ENCODE measurements around the gene FHAD1. TPM values are rescaled to one million over a fixed set of nuclear protein-coding genes. Genes with fewer than 3 reads are reported as not detected.

Gene FHAD1
- total RNA-seq, 4 donors from 2014 or later: 0.95 to 1.7 TPM; not detected in 2

DNA sequence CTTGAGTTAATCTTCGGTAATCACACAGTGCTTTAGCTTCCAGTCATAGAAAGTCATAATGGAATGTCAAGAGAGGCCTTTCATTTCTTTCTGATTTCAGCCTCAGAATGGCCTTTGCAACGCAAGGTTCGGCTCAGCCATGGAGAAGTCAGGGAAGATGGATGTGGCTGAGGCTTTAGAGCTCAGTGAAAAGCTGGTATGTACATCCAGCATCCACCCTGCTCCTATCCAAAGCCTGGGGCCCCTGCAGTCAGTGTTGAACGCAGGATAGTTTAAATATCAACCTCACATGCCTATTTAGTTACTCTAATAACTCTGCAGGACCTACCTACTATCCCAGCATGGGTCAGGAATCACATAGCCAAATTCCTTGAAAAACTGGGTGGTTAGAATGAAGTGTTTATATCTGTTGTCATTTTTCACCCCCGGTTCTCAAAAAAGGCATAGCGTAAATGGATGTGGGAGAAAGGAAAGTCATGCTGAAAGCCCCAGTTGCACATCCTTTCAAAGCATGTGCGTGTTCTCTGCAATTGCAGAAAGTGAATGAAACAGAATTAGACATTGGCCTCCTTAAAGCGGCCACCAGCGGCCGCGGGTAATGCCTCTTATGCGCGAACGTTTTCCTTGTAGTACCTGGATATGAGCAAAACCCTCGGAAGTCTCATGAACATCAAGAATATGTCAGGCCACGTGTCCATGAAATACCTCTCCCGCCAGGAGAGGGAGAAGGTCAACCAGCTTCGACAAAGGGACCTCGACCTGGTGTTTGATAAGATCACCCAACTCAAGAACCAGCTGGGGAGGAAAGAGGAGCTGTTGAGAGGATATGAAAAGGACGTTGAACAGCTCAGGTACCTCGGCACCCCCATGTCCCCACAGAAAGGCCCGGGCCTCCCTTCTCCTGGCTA lies 133.8 kb downstream of the FHAD1 start:
- H3K4me1 ChIP-seq: peaks cover 0 to 7% (median 1%) of the 10 kb centered on the region in 4 donors
- H3K9me3 ChIP-seq: no peaks in the 10 kb centered on the region
- TF ChIP-seq, protein P1, sequence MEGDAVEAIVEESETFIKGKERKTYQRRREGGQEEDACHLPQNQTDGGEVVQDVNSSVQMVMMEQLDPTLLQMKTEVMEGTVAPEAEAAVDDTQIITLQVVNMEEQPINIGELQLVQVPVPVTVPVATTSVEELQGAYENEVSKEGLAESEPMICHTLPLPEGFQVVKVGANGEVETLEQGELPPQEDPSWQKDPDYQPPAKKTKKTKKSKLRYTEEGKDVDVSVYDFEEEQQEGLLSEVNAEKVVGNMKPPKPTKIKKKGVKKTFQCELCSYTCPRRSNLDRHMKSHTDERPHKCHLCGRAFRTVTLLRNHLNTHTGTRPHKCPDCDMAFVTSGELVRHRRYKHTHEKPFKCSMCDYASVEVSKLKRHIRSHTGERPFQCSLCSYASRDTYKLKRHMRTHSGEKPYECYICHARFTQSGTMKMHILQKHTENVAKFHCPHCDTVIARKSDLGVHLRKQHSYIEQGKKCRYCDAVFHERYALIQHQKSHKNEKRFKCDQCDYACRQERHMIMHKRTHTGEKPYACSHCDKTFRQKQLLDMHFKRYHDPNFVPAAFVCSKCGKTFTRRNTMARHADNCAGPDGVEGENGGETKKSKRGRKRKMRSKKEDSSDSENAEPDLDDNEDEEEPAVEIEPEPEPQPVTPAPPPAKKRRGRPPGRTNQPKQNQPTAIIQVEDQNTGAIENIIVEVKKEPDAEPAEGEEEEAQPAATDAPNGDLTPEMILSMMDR (IDR thresholded peaks at IDR 0.05): no peak
- TF ChIP-seq POLR2A (IDR thresholded peaks at IDR 0.05): no peak
- no peaks in the 10 kb centered on the region for H3K36me3 ChIP-seq
- DNase-seq: no peak
- H3K4me3 ChIP-seq: no peak overlapping the region
- no peaks in the 10 kb centered on the region for H3K27me3 ChIP-seq
- H3K27ac ChIP-seq: no peak overlapping the region

DNA sequence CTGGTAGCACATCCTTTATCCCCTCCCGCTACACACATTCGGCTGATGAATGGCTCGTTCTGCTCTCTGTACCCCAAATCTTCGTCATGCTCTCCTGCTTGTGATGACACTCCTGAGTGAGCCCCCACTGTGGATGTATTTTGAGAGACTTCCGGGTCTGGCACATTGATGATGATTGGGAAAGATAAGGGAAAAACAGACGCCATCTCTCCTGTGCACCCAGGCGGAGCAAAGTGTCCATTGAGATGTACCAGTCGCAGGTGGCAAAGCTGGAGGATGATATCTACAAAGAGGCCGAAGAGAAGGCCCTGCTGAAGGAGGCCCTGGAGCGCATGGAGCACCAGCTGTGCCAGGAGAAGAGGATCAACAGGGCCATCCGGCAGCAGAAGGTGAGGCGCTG lies 134.8 kb downstream of the FHAD1 start:
- no peak for DNase-seq
- no peak for TF ChIP-seq POLR2A (IDR thresholded peaks at IDR 0.05)
- TF ChIP-seq, protein P1 (IDR thresholded peaks at IDR 0.05): no peak

DNA sequence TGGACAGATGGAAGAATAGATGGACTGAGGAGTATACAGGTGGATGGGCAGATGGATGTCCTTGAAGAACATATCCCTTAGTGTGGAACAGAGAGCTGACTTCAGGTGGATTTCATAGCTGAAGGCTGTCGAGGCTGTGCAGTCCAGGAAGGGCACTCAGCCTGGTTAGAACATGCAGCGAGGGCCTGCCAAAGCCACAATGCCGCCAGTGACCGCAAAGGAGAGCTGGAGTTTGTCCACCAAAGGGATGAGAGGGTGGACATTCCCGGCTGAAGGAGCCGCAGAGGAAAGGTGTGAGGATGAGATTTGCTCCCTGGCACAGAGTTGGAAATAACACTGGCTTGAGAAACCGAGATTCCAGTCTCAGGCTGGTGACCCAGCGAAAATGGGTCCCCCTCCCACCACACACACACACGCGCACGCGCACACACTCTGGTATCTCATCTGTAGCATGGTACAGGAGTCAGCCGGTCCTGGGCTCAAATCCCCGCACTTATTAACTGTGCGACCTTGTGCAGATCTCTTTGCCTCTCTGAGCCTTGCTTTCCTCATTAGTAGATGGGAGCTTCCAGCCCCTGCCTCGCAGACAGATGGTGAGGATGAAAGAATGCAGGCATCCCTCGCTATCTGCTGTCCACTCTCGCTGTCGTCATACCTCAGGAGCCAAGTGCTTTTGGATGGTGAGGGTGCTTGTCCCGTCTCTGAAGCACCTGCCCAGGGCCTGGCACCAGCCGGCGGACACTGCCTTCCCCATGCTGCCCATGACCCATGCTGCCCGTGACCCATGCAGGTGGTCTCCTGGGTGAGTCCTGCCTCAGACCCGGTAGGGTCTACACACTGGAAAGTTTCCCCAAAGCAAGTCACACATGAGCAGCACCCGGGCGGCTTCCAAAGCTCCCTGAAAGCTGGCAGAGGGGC lies 135.8 kb downstream of the FHAD1 start:
- Histone ChIP-seq H3K9me3 (no peaks in the 10 kb centered on the region), H3K27ac (no peak overlapping the region), H3K27me3 (no peaks in the 10 kb centered on the region), H3K36me3 (no peaks in the 10 kb centered on the region), H3K4me1 (peaks cover 0 to 11% (median 5%) of the 10 kb centered on the region in 4 donors), H3K4me3 (no peak overlapping the region)
- no peak for DNase-seq
- no peak for TF ChIP-seq POLR2A (IDR thresholded peaks at IDR 0.05)
- TF ChIP-seq, protein P1 (IDR thresholded peaks at IDR 0.05): no peak

More for the DNA sequence above, 134.8 kb downstream of the FHAD1 start:
- H3K4me1 ChIP-seq: peaks cover 0 to 11% (median 5%) of the 10 kb centered on the region in 4 donors
- H3K27me3 ChIP-seq: no peaks in the 10 kb centered on the region
- no peak overlapping the region for H3K27ac ChIP-seq
- H3K9me3 ChIP-seq: no peaks in the 10 kb centered on the region
- no peaks in the 10 kb centered on the region for H3K36me3 ChIP-seq
- no peak overlapping the region for H3K4me3 ChIP-seq

DNA sequence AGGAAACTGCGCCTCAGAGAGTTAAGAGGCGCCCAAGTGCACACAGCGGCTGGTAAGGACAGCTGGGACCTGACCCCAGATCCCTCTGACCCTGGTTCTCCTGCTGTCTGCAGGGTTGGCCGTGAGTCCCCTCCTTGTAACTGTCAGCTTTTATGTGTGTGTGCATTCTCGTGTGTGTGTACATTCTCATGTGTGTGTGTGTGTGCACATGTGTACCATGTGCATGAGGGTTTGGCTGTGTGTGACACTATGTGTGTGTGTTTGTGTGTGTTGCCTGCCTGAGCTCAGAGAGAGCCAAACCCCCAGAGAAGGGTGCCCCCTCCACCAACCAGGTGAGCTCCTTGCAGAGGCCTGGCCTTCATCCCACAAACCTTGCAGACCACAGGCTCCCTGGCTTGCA lies 136.8 kb downstream of the FHAD1 start:
- no peak overlapping the region for H3K4me3 ChIP-seq
- no peak for DNase-seq
- no peaks in the 10 kb centered on the region for H3K27me3 ChIP-seq
- no peaks in the 10 kb centered on the region for H3K36me3 ChIP-seq
- no peaks in the 10 kb centered on the region for H3K9me3 ChIP-seq
- H3K4me1 ChIP-seq: peaks cover 0 to 11% (median 5%) of the 10 kb centered on the region in 4 donors
- TF ChIP-seq, protein P1 (IDR thresholded peaks at IDR 0.05): no peak
- no peak for TF ChIP-seq POLR2A (IDR thresholded peaks at IDR 0.05)
- no peak overlapping the region for H3K27ac ChIP-seq

DNA sequence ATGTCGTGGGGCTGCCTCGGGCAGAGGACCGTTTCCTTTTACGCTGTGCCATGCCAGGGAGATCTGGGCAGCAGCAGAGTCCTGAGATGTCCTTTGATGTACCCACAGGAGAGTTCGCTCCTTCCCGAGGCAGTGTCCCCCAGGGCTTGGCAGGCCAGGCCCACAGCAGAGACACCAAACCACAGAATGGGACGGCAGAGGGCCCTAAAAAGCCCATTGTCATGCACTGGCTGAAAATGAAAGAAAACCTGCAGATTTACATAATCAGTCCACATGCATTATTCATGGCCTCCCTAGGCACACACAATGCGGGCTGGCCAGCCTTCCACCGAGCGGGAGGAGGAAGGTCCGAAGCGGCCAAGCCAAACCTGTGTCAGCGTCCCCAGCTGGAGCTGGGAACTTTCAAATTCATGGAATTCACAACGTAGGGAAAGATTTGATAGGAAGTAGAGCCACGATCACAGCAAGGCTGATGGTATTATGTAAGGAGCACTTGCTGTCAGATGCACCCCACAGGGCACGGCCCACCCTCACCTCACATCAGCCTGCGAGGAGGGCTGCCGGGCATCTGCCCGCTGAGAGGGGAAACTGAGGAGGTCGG lies 137.4 kb downstream of the FHAD1 start:
- no peak for TF ChIP-seq POLR2A (IDR thresholded peaks at IDR 0.05)
- TF ChIP-seq, protein P1 (IDR thresholded peaks at IDR 0.05): no peak
- no peaks in the 10 kb centered on the region for H3K36me3 ChIP-seq
- H3K4me1 ChIP-seq: peaks cover 0 to 11% (median 5%) of the 10 kb centered on the region in 4 donors
- no peaks in the 10 kb centered on the region for H3K9me3 ChIP-seq
- H3K27me3 ChIP-seq: no peaks in the 10 kb centered on the region
- peak in 1 of 3 donors; percentile 22 for DNase-seq
- H3K27ac ChIP-seq: no peak overlapping the region
- H3K4me3 ChIP-seq: no peak overlapping the region

All from Peyer's patch (tissue), 4 donors.